Loucy (cell line): ENCODE results near the gene HSPB8.

Experiments used
- H2AFZ ChIP-seq: fragments of 200-600 bp; sonication (generic); 2 replicates; pipeline ENCODE4 v1.6.0; 2016; ENCODE audit warnings: antibody characterized with exemption, mild to moderate bottlenecking, low read length, moderate library complexity
- H3F3A ChIP-seq: fragments of 200-600 bp; 2 replicates; pipeline ENCODE4 v1.6.0; 2016; ENCODE audit warnings: antibody characterized with exemption, low read depth, mild to moderate bottlenecking
- H3K27me3 ChIP-seq: fragments of 200-600 bp; sonication (generic); 2 replicates; pipeline ENCODE4 v1.6.1; 2014; ENCODE audit warnings: low read length, mild to moderate bottlenecking; ENCODE audit not compliant: insufficient read depth, poor library complexity, severe bottlenecking
- H3K36me3 ChIP-seq: fragments of 200-600 bp; sonication (generic); 2 replicates; pipeline ENCODE4 v1.6.1; 2016; ENCODE audit warnings: low read length; ENCODE audit not compliant: insufficient read depth
- H3K4me1 ChIP-seq: fragments of 200-600 bp; sonication (generic); 2 replicates; pipeline ENCODE4 v1.5.1; 2014; ENCODE audit warnings: low read length, mild to moderate bottlenecking; ENCODE audit not compliant: insufficient read depth, poor library complexity, severe bottlenecking
- H3K4me2 ChIP-seq: fragments of 200-600 bp; sonication (generic); 2 replicates; pipeline ENCODE4 v1.6.0; 2014; ENCODE audit warnings: antibody characterized with exemption, low read length, low read depth, mild to moderate bottlenecking; ENCODE audit not compliant: poor library complexity, severe bottlenecking
- H3K4me3 ChIP-seq: fragments of 200-600 bp; sonication (generic); 2 replicates; pipeline ENCODE4 v1.5.1; 2014; ENCODE audit warnings: low read length, mild to moderate bottlenecking, mixed read lengths; ENCODE audit not compliant: poor library complexity, severe bottlenecking
- H3K79me2 ChIP-seq: fragments of 200-600 bp; sonication (generic); 2 replicates; pipeline ENCODE4 v1.6.1; 2014; ENCODE audit warnings: low read length; ENCODE audit not compliant: insufficient read depth
- H3K9ac ChIP-seq: fragments of 200-600 bp; sonication (generic); 2 replicates; pipeline ENCODE4 v1.6.0; 2014; ENCODE audit warnings: mild to moderate bottlenecking, low read depth, low read length, moderate library complexity; ENCODE audit not compliant: poor library complexity, severe bottlenecking
- H3K9me2 ChIP-seq: fragments of 200-600 bp; sonication (generic); replicated peaks from 2 replicates; pipeline ENCODE4 v1.6.1; 2016; ENCODE audit warnings: low read depth, low read length, mixed read lengths
- H3K9me3 ChIP-seq: fragments of 200-600 bp; sonication (generic); 2 replicates; pipeline ENCODE4 v1.6.1; 2014; ENCODE audit warnings: mild to moderate bottlenecking, antibody characterized with exemption, low read length, low read depth; ENCODE audit not compliant: insufficient read depth
- H4K20me1 ChIP-seq: fragments of 200-600 bp; sonication (generic); 2 replicates; pipeline ENCODE4 v1.6.0; 2014; ENCODE audit warnings: antibody characterized with exemption, low read length, mild to moderate bottlenecking; ENCODE audit not compliant: insufficient read depth, poor library complexity, severe bottlenecking
- EZH2phosphoT487 ChIP-seq: fragments of 200-600 bp; IDR thresholded peaks from 2 replicates; pipeline ENCODE4 v1.6.1; 2018; ENCODE audit warnings: antibody characterized with exemption, mild to moderate bottlenecking, moderate library complexity, borderline replicate concordance
- TF ChIP-seq, protein P1 (sequence below): fragments of 200-600 bp; sonication (generic); conservative IDR thresholded peaks from 2 replicates; pipeline ENCODE4 v1.5.1; 2014; ENCODE audit warnings: mild to moderate bottlenecking, antibody characterized with exemption, low read length

HSPB8 gene

GRCh38 chr12:119206348-119207062, 27.8 kb downstream of the HSPB8 start:
- no peaks in the 10 kb centered on the region for H4K20me1 ChIP-seq
- H3K36me3 ChIP-seq, result no peaks in the 10 kb centered on the region
- no peak overlapping the region for H3K4me3 ChIP-seq
- H3K4me1 ChIP-seq, result no peaks in the 10 kb centered on the region
- TF ChIP-seq, protein P1, sequence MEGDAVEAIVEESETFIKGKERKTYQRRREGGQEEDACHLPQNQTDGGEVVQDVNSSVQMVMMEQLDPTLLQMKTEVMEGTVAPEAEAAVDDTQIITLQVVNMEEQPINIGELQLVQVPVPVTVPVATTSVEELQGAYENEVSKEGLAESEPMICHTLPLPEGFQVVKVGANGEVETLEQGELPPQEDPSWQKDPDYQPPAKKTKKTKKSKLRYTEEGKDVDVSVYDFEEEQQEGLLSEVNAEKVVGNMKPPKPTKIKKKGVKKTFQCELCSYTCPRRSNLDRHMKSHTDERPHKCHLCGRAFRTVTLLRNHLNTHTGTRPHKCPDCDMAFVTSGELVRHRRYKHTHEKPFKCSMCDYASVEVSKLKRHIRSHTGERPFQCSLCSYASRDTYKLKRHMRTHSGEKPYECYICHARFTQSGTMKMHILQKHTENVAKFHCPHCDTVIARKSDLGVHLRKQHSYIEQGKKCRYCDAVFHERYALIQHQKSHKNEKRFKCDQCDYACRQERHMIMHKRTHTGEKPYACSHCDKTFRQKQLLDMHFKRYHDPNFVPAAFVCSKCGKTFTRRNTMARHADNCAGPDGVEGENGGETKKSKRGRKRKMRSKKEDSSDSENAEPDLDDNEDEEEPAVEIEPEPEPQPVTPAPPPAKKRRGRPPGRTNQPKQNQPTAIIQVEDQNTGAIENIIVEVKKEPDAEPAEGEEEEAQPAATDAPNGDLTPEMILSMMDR, result no peak
- no peak for TF ChIP-seq EZH2phosphoT487
- H3K9ac ChIP-seq, result no peak overlapping the region
- H3K9me3 ChIP-seq, result no peaks in the 10 kb centered on the region
- H3F3A ChIP-seq, result no peaks in the 10 kb centered on the region
- H3K9me2 ChIP-seq, result no peaks in the 10 kb centered on the region
- H3K4me2 ChIP-seq, result no peak overlapping the region
- no peaks in the 10 kb centered on the region for H3K27me3 ChIP-seq
- H3K79me2 ChIP-seq, result no peaks in the 10 kb centered on the region
- no peak overlapping the region for H2AFZ ChIP-seq

DNA sequence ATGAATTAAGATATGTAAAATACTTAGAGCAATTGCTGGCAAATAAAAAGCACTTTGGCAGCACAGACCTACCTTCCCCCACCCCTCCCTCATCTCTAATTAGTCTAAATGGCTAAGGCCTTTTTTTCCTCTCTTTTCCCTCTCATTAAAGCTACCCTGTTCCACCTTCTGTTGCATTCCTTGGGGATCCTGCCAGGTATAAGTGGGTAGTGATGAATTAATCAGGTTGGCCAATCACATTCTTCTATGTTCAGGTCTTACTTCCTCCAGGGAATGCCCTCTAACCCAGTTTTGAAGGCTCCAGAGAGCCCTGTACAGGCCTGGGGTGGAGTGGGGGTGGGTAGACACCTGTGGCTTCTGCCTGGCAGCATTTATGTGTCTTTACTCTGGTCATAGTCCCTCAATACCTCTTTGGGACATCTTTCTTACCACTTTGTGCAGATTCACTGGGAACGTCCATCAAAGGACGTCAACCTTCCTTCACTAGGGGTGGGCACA, 28.4 kb downstream of the HSPB8 start:
- Histone ChIP-seq H3K4me2 (no peak overlapping the region), H3K27me3 (no peaks in the 10 kb centered on the region)

DNA sequence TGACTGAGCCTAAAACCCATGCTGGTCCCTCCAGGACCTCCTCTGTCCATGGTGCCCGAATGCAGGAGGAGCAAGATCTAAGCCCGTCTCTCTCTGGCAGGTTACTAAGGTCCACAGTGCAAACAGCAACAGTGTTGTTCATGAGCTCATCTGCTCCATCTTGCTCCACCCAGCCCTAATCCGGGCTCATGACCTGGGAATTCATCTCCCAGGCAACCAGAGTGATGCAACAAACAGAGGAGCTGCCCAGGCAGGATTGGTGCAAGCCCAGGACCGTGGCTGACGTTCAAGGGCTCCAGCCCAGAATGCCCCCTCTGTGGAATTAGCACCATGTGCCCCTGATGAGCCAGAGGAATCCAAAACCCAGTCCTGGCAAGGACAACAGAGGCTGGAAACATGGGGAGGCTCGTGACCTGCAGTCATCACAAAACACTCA, 29.9 kb downstream of the HSPB8 start:
- no peaks in the 10 kb centered on the region for H3F3A ChIP-seq
- no peaks in the 10 kb centered on the region for H3K79me2 ChIP-seq
- TF ChIP-seq EZH2phosphoT487, result no peak
- TF ChIP-seq, protein P1, result no peak
- H3K9me3 ChIP-seq, result no peaks in the 10 kb centered on the region
- H3K36me3 ChIP-seq, result no peaks in the 10 kb centered on the region
- no peaks in the 10 kb centered on the region for H3K9me2 ChIP-seq
- no peaks in the 10 kb centered on the region for H3K27me3 ChIP-seq
- no peak overlapping the region for H3K4me2 ChIP-seq
- H4K20me1 ChIP-seq, result no peaks in the 10 kb centered on the region
- no peaks in the 10 kb centered on the region for H3K4me1 ChIP-seq
- no peak overlapping the region for H3K9ac ChIP-seq
- no peak overlapping the region for H2AFZ ChIP-seq
- H3K4me3 ChIP-seq, result no peak overlapping the region

More for the DNA sequence above, 28.4 kb downstream of the HSPB8 start:
- Histone ChIP-seq H3F3A (no peaks in the 10 kb centered on the region), H2AFZ (no peak overlapping the region), H3K9me3 (no peaks in the 10 kb centered on the region), H3K9me2 (no peaks in the 10 kb centered on the region), H3K4me1 (no peaks in the 10 kb centered on the region), H3K4me3 (no peak overlapping the region), H3K9ac (no peak overlapping the region), H4K20me1 (no peaks in the 10 kb centered on the region), H3K36me3 (no peaks in the 10 kb centered on the region), H3K79me2 (no peaks in the 10 kb centered on the region)
- TF ChIP-seq EZH2phosphoT487, result no peak
- TF ChIP-seq, protein P1, result no peak
